H1 (cell line): ENCODE data around the gene PFKP. TPM values are rescaled to one million over a fixed set of nuclear protein-coding genes. Genes with fewer than 3 reads are reported as not detected.
"Not testable (repeated sequence)": the region's sequence is repeated elsewhere in the genome, so short reads cannot be mapped to it uniquely, and the experiment has no call there.

Source experiments
- CTCF ChIA-PET: fragments of 300-600 bp; sonication (Branson Sonifier 250); formaldehyde crosslinking; loops from one replicate; lab custom pipeline; 2021; ENCODE audit not compliant: partially characterized antibody; lab: Charles Lee
- POLR2A ChIA-PET: fragments of 300-600 bp; sonication (Branson Sonifier 250); formaldehyde crosslinking; loops from one replicate; lab custom pipeline; 2021; ENCODE audit warnings: inconsistent platforms; ENCODE audit not compliant: partially characterized antibody; lab: Charles Lee
- DNase-seq, 2 experiments: peaks; one replicate each; pipeline versions ENCODE4 v3.0.0 to v3.0.0-alpha.2; 2010 to 2022; ENCODE audit warnings: low spot score in 2 of 2, low read depth in 1 of 2, mixed read lengths in 1 of 2
- FAIRE-seq: peaks from 2 replicates; lab custom pipeline; 2011; peaks lifted over from hg19 to GRCh38; lab: Jason Lieb, UNC
- H2AFZ ChIP-seq: 2 replicates; pipeline ENCODE4 v1.8.1; 2012; ENCODE audit warnings: low read length, inconsistent platforms
- H2AK5ac ChIP-seq: 2 replicates; pipeline ENCODE4 v1.6.1; 2013; ENCODE audit warnings: low read depth, low read length
- H2BK120ac ChIP-seq: replicated peaks from 2 replicates; pipeline ENCODE3; 2013; ENCODE audit warnings: low read depth, low read length, inconsistent platforms
- H2BK12ac ChIP-seq: 2 replicates; pipeline ENCODE4 v1.6.1; 2013; ENCODE audit warnings: low read depth, low read length
- H2BK15ac ChIP-seq: 2 replicates; pipeline ENCODE4 v1.6.1; 2013; ENCODE audit warnings: low read length
- H2BK20ac ChIP-seq: 2 replicates; pipeline ENCODE4 v1.6.1; 2013; ENCODE audit warnings: low read length
- H2BK5ac ChIP-seq: 2 replicates; pipeline ENCODE4 v1.6.1; 2013; ENCODE audit warnings: low read depth, low read length
- H3K14ac ChIP-seq: 2 replicates; pipeline ENCODE4 v1.6.1; 2013; ENCODE audit warnings: inconsistent platforms; ENCODE audit not compliant: insufficient read length
- H3K18ac ChIP-seq: 2 replicates; pipeline ENCODE4 v1.6.1; 2013; ENCODE audit warnings: low read length; ENCODE audit errors: extremely low read depth
- H3K23ac ChIP-seq: 2 replicates; pipeline ENCODE4 v1.6.1; 2013; ENCODE audit warnings: inconsistent platforms; ENCODE audit not compliant: insufficient read length
- H3K23me2 ChIP-seq: 2 replicates; pipeline ENCODE4 v1.6.1; 2013; ENCODE audit warnings: low read depth, low read length
- H3K27ac ChIP-seq: 2 replicates; pipeline ENCODE4 v1.6.1; 2011; ENCODE audit warnings: low read depth, low read length, inconsistent platforms
- H3K27me3 ChIP-seq, 4 experiments: replicated peaks in 1 of 4; 1 replicate in 1 of 4; 2 replicates in 3 of 4; pipeline versions ENCODE4 v1.6.1 to v1.8.1; 2011 to 2013; ENCODE audit warnings: low read length in 3 of 4, mild to moderate bottlenecking in 3 of 4, inconsistent platforms in 2 of 4, mixed read lengths in 2 of 4, moderate library complexity in 1 of 4; ENCODE audit not compliant: control insufficient read depth in 3 of 4, insufficient read depth in 3 of 4; ENCODE audit errors: extremely low read depth in 1 of 4
- H3K36me3 ChIP-seq, 4 experiments: 2 replicates each; pipeline versions ENCODE4 v1.6.1 to v1.8.1; 2011 to 2013; ENCODE audit warnings: mild to moderate bottlenecking in 4 of 4, low read length in 3 of 4, moderate library complexity in 2 of 4, control low read depth in 1 of 4, inconsistent platforms in 1 of 4; ENCODE audit not compliant: insufficient read depth in 4 of 4, control insufficient read depth in 2 of 4
- H3K4ac ChIP-seq: replicated peaks from 2 replicates; pipeline ENCODE3; 2013; ENCODE audit warnings: low read length, low read depth, mixed read lengths, inconsistent platforms; ENCODE audit not compliant: insufficient read length
- H3K4me1 ChIP-seq, 4 experiments: replicated peaks in 1 of 4; 1 replicate in 1 of 4; 2 replicates in 3 of 4; pipeline versions ENCODE4 v1.6.1 to v1.8.1; 2011 to 2013; ENCODE audit warnings: low read length in 3 of 4, inconsistent platforms in 2 of 4, mixed read lengths in 1 of 4; ENCODE audit not compliant: insufficient read depth in 4 of 4, control insufficient read depth in 3 of 4
- H3K4me2 ChIP-seq, 2 experiments: 2 replicates each; pipeline versions ENCODE4 v1.6.1 to v1.8.1; 2011 to 2013; ENCODE audit warnings: low read depth in 2 of 2, low read length in 2 of 2, control low read depth in 1 of 2, inconsistent platforms in 1 of 2, mild to moderate bottlenecking in 1 of 2; ENCODE audit not compliant: insufficient read depth in 1 of 2
- H3K4me3 ChIP-seq, 4 experiments: fragments of 200-600, 300-600 bp in 1 of 4; sonication (generic), shearing (Covaris generic), sonication (Bioruptor Twin) in 1 of 4; 2 replicates each; pipeline versions ENCODE4 v1.5.1 to v1.8.1; 2011 to 2016; ENCODE audit warnings: low read length in 4 of 4, low read depth in 3 of 4, control low read depth in 2 of 4, inconsistent platforms in 2 of 4, mild to moderate bottlenecking in 2 of 4, mixed read lengths in 1 of 4, moderate library complexity in 1 of 4; ENCODE audit not compliant: insufficient read depth in 2 of 4; ENCODE audit errors: extremely low read depth in 1 of 4
- H3K56ac ChIP-seq: replicated peaks from 2 replicates; pipeline ENCODE3; 2013; ENCODE audit warnings: low read depth, mild to moderate bottlenecking, mixed read lengths, low read length, inconsistent platforms; ENCODE audit not compliant: insufficient read length
- H3K79me1 ChIP-seq: 2 replicates; pipeline ENCODE4 v1.6.1; 2013; ENCODE audit warnings: low read depth, low read length, control low read depth
- H3K79me2 ChIP-seq, 2 experiments: 2 replicates each; pipeline versions ENCODE4 v1.6.1 to v1.8.1; 2012 to 2013; ENCODE audit warnings: low read length in 2 of 2, mild to moderate bottlenecking in 2 of 2, inconsistent platforms in 1 of 2; ENCODE audit not compliant: insufficient read depth in 2 of 2, control insufficient read depth in 1 of 2
- H3K9ac ChIP-seq, 4 experiments: replicated peaks in 1 of 4; 1 replicate in 1 of 4; 2 replicates in 3 of 4; pipeline versions ENCODE4 v1.6.1 to v1.8.1; 2011 to 2013; ENCODE audit warnings: low read depth in 3 of 4, low read length in 3 of 4, control low read depth in 2 of 4, mild to moderate bottlenecking in 2 of 4, moderate library complexity in 2 of 4, inconsistent platforms in 1 of 4; ENCODE audit errors: extremely low read depth in 1 of 4
- H3K9me3 ChIP-seq, 2 experiments: 2 replicates each; pipeline versions ENCODE4 v1.6.1 to v1.8.1; 2012 to 2013; ENCODE audit warnings: mild to moderate bottlenecking in 2 of 2, moderate library complexity in 2 of 2, control low read depth in 1 of 2, inconsistent platforms in 1 of 2, low read depth in 1 of 2, low read length in 1 of 2, mixed read lengths in 1 of 2; ENCODE audit not compliant: insufficient read depth in 2 of 2
- H4K20me1 ChIP-seq, 2 experiments: replicated peaks in 1 of 2; 2 replicates each; pipeline versions ENCODE3 to v1.8.1; 2011 to 2013; ENCODE audit warnings: inconsistent platforms in 2 of 2, low read length in 2 of 2, mild to moderate bottlenecking in 1 of 2; ENCODE audit not compliant: insufficient read depth in 2 of 2, control insufficient read depth in 1 of 2
- H4K5ac ChIP-seq: 2 replicates; pipeline ENCODE4 v1.6.1; 2013; ENCODE audit warnings: low read length, low read depth, mixed read lengths, inconsistent platforms; ENCODE audit not compliant: insufficient read length
- H4K8ac ChIP-seq: 2 replicates; pipeline ENCODE4 v1.8.0; 2013; ENCODE audit warnings: mild to moderate bottlenecking, moderate library complexity, low read length, inconsistent platforms; ENCODE audit not compliant: insufficient read depth; ENCODE audit errors: extremely low read depth
- H4K91ac ChIP-seq: replicated peaks from 2 replicates; pipeline ENCODE3; 2013; ENCODE audit warnings: low read length, mixed read lengths, inconsistent platforms; ENCODE audit not compliant: insufficient read length
- WGBS, 2 experiments: shearing (Covaris generic) in 1 of 2; methylation state at CpG; one replicate each; pipeline versions ENCODE4 v1.1.6 to v1.1.7; 2013 to 2015; ENCODE audit warnings: low lambda C conversion rate in 2 of 2, mixed read lengths in 2 of 2, inconsistent platforms in 1 of 2, low coverage in 1 of 2, missing lambda C conversion rate in 1 of 2; ENCODE audit not compliant: insufficient replicate concordance in 2 of 2, insufficient coverage in 1 of 2, insufficient read length in 1 of 2; ENCODE audit errors: extremely low coverage in 1 of 2, missing lambda C conversion rate in 1 of 2; 5-methylcytosine and 5-hydroxymethylcytosine counted together
- polyA plus RNA-seq, 7 experiments: library from polyadenylated mRNA; depleted of rRNA in 3 of 7; stranded (reverse) in 5 of 7; unstranded in 2 of 7; fragments of >200 nt in 5 of 7; fragments of 200-250 nt in 2 of 7; gene quantifications; 1 replicate in 5 of 7; 2 replicates in 1 of 7; 4 replicates in 1 of 7; pipeline versions ENCODE4 v1.2.1 to v1.2.3, GENCODE V29; 2011 to 2013; ENCODE audit warnings: missing spikeins in 2 of 7, mixed read lengths in 2 of 7
- total RNA-seq: library from RNA; stranded (reverse); fragmentation: NEBNext Ultra II Directional; extraction: Animal tissue kit (Norgen Biotek cat#: 25700); gene quantifications from 2 replicates; pipeline ENCODE4 v1.2.1, GENCODE V29; 2021

The PFKP gene
- total and polyA plus RNA-seq, 2 of the 8 experiments (the other 6 are each of a cell fraction or from before 2014, with no cell fraction given), result 51.2 to 128 TPM

DNA sequence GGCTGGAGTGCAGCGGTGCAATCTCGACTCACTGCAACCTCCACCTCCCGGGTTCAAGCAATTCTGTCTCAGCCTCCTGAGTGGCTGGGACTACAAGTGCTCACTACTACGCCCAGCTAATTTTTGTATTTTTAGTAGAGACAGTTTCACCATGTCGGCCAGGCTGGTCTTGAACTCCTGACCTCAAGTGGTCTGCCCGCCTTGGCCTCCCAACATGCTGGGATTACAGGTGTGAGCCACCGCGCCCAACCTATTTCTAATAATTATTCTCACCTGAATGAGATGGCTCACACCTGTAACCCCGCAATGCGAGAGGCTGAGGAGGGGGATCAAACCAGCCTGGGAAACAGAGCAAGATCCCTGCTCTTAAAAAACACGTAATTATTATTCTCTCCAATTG lies 104.1 kb downstream of the PFKP start:
- H3K27me3 ChIP-seq, H3K36me3 ChIP-seq, H3K9ac ChIP-seq, DNase-seq, H2BK120ac ChIP-seq, CTCF ChIA-PET, H3K56ac ChIP-seq, H2BK15ac ChIP-seq, H2AFZ ChIP-seq, H2BK12ac ChIP-seq, H2BK5ac ChIP-seq, H3K23me2 ChIP-seq, H2BK20ac ChIP-seq, H4K5ac ChIP-seq, H3K4ac ChIP-seq, H2AK5ac ChIP-seq, H3K4me1 ChIP-seq, H4K91ac ChIP-seq, H3K79me2 ChIP-seq, H3K23ac ChIP-seq, H3K14ac ChIP-seq, H4K8ac ChIP-seq, FAIRE-seq, H3K27ac ChIP-seq, H3K9me3 ChIP-seq, H3K79me1 ChIP-seq, H3K18ac ChIP-seq, H4K20me1 ChIP-seq: not testable (repeated sequence)
- POLR2A ChIA-PET, result interaction anchor here (1.5 kb wide), 1 partner anchor 8 kb away, joined by 7 read pairs; no protein-coding TSS in a partner anchor
- Histone ChIP-seq H3K4me3 (peak overlapping the region in 3 of 4 experiments; percentile 60 to 77 (median 75); a peak in 5 of 8 replicates), H3K4me2 (peak overlapping the region; percentile 77 to 82; a peak in 3 of 4 replicates)
- 87% methylated on average over 11 of the region's 11 CpGs; no CpG with 5 or more reads in 1 of the 2 experiments for WGBS, 2 experiments
